HK-2 (cell line): ENCODE measurements around the gene TRIM15.

Experiments
- DNase-seq: peaks from one replicate; pipeline ENCODE4 v3.0.0-alpha.2; 2018; ENCODE audit not compliant: unreplicated experiment

The TRIM15 gene

DNA sequence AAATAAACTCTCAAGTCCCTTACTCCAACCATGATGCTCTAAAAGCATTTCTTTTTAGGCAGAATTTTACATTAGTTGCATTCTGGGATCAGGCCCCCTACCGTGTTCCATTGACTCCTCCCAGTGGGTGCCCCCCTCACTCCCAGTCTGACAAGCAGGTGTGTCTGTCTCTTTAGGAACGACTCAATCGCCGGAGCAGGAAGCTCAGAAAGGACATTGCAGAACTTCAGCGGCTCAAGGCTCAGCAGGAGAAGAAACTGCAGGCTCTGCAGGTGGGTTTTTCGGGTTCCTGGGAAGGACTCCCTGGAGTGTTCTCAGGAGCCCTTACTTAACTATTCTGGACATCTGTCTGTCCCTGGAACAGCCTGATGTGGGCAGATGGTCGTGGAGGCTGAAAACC, 17.5 kb upstream of the TRIM15 start:
- no peak for DNase-seq

DNA sequence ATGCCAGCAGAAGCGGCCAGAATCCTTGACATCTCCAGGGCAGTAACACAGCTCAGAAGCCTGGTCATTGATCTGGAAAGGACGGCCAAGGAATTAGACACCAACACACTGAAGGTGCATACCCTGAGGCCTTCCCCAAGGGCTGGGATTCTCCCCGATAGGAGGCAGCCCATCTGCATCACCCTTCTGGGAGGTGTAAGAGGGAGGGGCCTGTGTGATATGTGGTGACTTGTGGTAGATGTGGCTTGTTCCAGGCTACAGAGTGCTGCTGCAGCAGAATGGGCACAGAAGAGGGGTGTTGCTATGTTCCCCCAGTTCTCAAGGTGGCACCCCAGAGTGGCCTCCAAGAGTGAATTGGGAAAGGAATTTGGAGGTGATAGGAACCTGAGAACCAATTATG, 16.2 kb upstream of the TRIM15 start:
- DNase-seq = no peak

DNA sequence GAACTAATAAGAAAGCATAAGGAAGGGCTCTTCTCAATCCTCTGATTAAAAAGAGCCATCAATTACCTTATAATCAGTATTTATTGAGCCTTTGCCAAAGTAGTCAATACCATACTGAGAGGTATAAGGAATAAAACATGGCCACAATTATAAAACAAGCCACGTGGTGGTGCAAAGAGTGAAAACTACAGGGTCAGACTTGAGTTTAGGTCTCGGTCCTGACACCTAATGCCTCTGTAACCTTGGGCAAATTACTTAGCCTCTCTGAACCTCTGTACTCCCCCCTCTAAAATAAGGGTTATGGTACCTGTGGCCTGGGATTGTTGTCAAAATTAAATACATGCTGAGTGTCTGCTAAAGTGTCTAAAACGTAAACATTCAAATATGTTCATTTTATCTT, 14.1 kb upstream of the TRIM15 start:
- no peak for DNase-seq

DNA sequence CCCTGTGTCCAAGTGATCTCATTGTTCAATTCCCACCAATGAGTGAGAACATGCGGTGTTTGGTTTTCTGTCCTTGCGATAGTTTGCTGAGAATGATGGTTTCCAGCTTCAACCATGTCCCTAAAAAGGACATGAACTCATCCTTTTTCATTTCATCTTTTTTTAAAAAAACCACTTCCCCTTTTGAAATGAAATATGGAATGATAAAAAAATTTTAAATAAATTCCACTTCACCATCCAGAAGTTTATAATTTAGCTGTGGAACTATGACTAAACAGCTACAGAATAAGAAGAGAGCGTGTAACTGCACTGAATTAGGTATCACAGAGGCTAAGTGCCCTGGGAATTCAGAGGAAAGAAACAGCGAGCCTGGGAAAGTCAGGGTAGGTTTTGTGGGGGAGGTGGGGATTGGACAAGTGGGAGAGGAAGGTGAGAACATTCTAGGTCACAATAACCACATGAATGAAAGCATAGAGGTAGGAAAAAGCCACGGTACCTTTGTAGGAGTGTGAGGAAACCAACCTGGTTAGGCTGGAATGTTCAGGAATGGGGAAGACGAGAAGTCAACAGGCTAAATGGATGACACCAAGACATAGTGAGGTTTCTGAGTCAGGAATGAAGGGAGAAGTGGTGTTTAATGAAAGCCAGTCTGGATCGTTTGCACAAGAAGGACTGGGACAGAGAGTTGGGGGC, 13.3 kb upstream of the TRIM15 start:
- DNase-seq = no peak

DNA sequence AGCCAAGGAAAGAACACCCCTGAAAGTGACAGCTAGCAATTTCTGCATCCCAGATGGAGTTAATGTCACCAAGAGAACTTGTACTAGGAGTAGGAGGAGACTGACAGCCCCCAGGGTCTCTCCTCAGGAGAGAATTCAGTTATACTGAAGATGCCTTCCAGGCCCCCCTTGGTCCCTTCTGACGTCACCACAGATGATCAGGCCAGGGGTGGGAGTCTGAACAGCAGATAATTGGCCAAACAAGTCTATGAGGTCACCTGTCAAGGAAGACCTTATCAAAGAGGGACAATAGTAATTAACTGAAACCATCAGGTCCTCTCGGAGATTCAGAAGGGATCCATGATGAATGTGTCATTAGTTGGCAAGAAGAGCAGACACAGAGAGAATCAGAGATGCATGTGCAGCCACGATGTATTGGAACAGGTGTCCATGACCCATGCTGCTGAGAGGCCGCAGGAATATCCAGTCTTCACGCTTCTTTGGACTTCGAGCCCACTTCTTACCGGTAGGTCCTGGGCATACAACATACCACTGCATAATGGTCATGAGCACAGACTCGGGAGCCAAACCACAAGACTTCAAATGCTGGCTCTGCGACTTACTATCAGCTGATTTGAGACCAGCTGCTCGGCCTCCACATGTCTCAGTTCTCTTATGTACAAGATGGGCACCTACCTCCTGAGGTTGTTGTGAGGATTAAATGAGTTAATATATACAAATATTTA, 12.5 kb upstream of the TRIM15 start:
- DNase-seq = peak; percentile 20

DNA sequence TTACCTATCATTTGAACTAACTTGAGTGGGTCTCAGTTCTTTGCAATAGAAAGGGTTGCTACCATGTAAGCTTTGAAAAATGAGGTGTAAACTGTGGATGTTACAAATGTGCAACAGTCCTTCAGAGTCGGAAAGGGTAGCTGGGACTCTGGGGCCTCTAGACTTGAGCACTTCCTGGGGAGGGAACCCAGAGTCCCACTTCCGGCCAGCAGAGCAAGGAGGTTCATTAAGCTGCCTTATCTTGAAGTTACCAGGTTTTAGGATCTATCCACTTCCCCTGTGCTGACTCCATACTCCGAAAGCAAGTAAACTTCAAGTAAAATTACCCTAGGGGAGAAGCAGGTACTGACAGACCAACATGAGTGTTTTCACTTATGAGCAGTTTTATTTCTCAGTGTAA, 11.8 kb upstream of the TRIM15 start:
- no peak for DNase-seq

DNA sequence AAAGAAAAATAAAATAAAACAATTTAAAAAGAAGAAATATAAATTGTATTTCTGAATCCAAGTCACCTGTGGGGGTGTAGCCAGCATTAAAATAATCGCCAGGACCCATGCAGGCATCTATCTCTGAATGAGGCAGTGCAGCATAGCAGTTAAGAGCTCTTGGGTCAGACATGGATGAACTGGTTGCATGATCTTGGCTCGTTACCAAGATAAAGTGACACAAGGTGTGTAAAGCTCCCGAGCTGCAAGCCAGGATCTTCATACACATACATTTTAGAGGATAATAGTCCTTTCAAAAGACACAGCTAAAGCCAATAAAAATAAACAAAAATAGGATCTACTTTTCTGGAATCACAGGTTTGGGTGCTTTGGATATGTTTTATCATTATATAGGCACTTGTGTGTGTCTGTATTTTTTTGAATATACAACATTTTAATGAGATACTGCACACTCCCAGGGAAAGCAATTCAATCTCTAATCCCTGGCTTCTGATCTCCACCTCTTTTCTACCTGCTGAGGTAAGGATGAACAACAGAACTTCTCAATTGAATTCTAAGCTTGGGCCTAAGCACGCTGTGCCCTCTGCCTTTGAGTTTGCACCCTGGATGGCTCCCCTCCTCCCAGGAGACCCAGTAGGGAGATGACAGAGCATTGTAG, 11.2 kb upstream of the TRIM15 start:
- DNase-seq = no peak

DNA sequence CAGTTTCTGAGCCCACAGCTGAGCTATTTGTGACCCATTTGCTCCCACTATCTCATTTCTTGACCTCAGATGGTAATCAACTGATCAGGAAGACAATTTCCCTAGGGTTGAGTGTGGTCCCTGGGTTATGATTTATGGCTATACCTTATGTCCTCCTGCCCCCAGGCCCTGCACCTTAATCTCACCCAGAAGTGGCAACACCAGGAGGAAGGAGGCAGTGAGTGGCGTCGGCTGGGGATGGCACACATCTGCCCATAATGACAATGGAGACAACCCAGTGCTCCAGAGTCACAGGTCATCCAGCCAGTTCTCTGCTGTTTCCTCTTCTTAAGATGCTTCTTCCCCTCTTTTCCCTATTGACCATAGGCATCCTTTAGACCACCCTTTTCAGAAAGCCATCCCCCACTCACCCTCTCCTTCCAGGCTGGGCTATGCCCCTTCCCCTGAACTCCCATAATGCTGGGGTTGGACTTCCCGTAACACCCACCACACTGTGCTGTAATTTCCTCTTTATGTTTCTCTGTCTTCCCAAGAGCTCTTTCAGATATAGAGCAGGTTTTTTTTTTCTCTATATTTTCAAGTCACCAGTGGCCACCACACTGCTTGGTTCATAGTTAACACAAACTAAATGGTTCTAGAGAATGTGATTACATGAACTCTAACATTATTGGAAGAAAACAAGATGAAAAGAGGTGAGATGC, 10.3 kb upstream of the TRIM15 start:
- DNase-seq = no peak

DNA sequence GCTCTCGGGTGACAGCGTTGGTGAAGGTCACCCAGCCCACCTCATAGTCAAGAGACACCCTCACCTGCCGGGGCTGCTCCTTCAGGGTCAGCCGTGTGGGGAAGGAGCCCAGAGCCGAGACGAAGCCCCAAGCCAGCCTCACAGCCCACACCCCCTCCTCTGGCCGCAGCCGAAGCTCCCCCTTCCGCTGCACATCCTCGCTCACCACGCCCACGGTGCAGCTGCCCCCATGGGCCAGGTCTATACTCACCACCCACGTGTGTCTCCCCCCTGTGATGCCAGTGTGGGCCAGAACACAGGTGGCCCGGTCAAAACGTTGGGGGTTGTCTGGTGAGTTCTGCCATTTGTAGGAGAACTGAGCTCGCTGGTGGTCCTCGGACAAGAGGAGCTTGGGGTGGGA, 9.3 kb upstream of the TRIM15 start:
- DNase-seq = no peak

DNA sequence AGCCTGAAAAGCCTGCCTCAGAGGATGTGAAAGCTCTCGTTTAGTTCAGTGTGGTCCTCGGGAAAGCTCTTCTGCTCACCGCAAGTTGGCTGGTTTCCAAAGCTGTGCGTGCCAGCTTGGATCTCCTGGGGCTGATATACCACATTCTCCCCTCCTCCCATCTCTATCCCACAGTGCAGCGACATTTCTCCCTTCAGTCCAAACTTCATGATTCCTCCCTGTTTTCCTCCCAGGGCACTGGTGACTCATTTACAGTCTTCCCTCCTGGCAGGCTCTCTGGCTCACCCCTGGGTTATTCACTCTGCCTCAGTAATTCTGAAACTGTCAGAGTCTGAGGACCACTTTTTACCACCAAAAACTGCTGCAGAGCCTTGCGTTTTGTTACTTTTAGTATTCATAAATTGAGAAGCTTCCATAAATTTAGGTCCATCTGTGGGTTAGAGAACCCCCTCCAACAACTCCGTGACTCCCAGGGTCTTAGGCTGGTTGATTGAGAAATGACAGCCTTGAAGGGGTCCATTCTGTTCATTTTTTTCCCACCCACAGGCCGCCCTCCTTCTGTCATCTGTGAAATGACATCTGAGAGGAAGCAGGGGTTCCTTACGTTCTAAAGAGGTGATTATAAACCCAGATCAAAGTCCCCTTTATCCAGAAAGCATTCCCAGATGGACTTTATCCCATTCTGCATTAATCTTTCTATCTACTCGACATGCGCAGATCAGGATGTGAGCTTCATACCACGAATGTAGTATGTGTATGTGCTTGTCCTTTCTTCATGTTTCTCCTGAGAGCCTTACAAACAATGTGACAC, 8.4 kb upstream of the TRIM15 start:
- DNase-seq = peak; percentile 66

DNA sequence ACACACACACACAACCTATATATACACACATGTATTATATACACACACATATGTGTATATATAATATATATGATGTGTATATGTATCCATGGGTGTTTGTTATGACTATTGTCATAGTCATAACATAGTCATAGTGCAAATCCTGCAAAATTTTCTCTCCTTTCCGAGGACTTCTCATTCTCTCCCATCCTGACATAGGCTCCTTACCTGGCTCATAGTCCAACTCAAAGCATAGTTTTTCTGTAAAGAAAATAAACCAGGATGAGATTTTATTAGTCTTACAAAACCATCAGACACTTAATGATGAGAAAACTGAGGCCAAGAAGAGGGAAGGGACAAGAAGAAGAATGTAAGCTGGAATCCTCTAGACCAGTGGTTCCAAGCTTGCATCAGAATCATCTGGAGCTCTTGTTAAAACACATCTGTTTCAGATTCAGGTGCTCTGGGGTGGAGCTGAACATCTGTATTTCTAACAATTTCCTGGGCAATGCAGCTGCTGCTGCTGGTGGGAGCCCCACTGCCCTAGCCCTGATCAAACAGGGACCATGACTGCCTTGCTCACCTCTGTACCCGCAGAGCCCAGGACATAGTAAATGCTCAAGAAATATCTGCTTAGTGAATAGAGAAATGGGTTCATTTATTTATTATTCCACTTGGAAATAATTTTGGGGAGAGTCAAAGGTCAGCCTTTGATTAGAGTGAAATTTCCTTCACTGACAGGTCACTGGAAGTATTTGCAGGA, 7.7 kb upstream of the TRIM15 start:
- no peak for DNase-seq

DNA sequence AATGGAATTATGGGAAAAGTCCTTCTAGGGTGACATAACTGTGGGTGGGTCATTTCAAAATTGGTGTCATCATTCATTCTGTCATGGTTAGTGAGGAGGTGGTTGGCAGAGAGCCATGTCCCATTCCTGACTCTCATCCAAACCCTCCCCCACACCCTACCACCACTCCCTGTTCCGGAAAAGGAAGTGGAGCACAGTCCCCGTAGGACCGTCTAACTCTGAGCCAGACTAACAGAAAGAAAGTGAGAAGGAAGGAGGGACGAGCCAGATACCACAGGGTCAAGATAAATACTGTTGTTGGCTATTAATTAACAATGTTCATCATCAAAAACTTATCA, 7.1 kb upstream of the TRIM15 start:
- peak; percentile 78 for DNase-seq

DNA sequence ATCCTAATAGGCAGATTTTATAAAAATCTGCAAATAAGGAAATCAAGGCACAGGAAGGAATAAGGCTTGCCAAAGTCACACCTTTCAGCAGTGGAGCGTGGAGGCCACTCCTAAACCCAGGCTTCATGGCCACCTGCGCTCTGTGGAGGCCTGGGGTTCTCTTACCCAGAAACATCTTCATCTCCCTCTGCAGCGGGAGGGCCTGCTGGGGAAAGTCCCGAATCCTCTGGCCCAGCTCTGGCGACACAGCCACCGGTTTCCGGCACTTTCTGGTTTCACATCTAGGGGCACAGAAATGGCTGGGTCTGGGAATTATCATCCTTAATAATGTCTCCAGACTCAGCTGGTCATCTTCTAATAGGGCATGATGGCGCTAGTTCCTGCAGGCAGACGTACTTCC, 6.6 kb upstream of the TRIM15 start:
- no peak for DNase-seq

DNA sequence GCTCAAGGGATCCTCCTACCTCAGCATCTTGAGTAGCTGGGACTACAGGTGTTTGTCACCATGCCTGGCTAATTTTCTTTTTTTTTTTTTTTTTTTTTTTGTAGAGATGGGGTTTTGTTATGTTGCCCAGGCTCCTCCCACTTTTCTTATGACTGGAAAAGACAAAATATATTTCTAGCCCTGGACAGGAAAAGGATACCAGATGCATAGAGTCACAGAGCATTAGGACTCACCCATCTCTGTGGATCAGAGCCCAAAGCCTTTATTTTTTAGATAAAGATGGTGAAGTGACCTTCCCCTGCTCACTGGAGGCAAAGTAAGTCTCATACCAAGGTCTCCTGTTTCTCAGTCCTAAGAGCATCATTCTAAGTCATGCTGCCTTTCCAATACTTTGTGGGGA, 5.8 kb upstream of the TRIM15 start:
- DNase-seq = no peak

DNA sequence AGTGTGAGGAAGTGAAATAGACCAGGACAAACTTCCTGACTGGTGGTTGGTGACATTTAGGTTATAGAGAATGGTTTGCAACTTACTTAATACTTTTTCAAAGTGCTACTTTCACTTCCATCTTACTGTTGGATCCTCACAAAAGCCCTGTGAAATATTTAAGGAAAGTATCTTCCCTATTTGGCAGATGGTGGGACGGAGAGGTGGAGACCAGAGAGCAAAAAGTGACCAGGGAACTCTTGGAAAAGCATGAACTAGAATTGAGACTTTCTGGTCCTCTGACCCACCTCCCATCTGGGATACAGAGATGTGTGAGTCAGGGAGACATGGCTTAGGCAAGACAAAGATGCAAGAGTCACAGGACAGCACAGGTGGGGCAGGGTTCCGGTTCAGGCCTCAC, 5.3 kb upstream of the TRIM15 start:
- DNase-seq = no peak

DNA sequence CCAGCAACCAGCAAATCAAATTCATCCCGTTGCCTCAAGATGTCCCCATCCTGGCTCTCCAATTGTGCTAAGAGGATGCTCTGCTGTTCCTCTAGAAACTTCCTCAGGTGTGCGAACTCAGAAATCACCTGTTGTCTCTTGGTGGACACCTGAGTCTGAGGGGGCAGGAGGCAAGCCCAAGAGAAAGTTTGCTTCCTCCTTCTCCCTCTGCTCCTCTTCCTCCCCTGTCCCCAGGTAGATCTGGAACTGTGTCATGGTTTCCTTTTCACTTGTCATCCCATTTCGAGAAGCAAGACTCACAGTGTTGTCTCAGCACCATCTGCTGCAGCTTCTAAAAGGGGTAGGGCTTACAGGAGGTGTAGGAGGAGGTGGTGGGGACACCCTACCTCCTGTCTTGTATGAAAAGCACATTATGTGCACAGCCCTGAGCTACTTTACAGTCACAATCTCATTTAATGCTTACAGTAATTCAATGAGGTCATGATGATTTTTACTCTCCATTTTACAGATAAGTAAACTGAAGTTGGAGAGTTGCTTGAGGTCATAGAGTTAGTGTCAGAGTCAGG, 4.8 kb upstream of the TRIM15 start:
- no peak for DNase-seq

DNA sequence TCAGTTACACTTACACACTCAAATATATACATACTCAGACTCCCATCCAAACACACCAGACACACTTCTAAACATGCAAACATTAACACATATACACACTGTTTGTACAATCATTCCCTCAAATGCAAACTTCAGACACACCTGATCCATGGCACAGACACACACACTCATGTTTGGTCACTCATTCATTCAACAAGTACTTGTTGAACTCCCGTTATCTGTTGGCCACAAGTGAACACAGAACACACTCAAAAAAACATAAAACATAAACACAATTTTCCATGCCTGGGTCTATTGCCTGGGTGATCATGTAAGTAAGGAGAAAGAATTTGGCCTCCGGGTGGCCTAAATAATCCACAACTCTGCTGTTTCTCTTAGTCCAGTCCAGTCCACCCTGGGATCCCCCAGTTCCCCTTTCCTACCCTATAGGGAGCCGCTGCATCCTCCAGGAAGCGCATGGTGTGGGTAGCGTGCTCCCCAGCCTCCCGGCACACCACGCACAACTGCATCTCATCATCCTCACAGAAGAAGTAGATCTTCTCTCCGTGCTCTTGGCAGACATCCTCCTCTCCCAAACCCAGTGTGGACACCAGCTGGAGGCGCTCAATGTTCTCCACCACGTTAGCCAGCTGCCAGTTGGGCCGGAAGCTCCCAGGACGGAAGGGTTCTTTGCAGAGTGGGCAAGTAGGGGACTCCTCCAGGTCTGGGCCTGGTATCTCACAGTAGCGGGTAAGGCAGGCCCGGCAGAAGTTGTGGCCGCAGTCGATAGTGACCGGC, 3.1 kb upstream of the TRIM15 start:
- no peak for DNase-seq

DNA sequence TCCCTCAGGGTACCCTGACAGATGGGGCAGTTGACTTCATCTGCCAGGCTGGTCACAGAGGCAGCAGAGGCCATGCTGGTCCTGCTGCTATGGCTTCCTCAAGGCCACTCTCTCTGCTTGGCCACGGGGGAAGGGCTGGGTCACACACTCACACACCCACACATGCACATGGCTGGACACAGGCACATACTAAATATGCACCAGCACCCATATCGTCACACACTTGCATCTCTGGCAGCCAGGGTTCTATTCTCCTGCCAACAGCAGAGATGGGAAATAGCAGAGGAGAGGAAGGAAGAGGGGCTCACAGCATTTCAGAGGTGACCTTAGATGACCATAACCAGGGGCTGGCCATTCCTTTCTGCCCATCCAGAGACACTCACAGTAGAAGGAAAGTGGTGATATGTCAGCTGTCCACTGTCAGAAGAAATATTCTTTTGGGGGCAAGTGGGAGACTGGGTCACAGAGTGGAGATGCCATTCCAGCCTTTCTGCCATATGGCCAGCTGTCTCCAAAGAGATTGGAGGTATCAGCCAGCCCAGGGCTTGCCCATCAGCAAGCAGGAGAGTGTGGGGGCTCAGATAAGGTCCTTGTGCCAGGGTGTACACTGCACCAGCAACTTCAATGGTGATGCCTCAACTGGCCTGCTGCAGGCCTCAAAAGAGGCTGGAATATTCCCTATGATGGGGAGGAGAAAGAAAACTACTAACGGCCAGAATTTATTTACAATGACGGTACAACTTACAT, 2.4 kb upstream of the TRIM15 start, which contains the start of gene TRIM10:
Gene TRIM10, minus strand, starts transcription at position 427 of the 747 bp plus-strand sequence. Its CDS starts 353 bp downstream, at position 74.
- no peak for DNase-seq
